Neural cell (in vitro differentiated cells): ENCODE data around the gene LY6G6C. TPM values are rescaled to one million over a fixed set of nuclear protein-coding genes. Genes with fewer than 3 reads are reported as not detected.

Source experiments
- H2AFZ ChIP-seq: fragments of 200-600, 300-800 bp; sonication (generic), shearing (Covaris generic); 2 replicates; pipeline ENCODE4 v1.6.0; 2014; ENCODE audit warnings: low read depth, mild to moderate bottlenecking, antibody characterized with exemption, low read length, moderate library complexity
- H3F3A ChIP-seq: fragments of 200-600 bp; shearing (Covaris generic); 2 replicates; pipeline ENCODE4 v1.6.1; 2016; ENCODE audit warnings: mild to moderate bottlenecking, moderate library complexity, mixed read lengths, antibody characterized with exemption, low read length; ENCODE audit not compliant: insufficient read depth, poor library complexity, severe bottlenecking
- H3K27ac ChIP-seq: fragments of 200-600, 300-800 bp; sonication (generic), shearing (Covaris generic); 2 replicates; pipeline ENCODE4 v1.5.1; 2014; ENCODE audit warnings: mild to moderate bottlenecking, low read length, moderate library complexity
- H3K27me3 ChIP-seq: fragments of 300-800, 200-600 bp; sonication (generic), shearing (Covaris generic); 2 replicates; pipeline ENCODE4 v1.6.0; 2014; ENCODE audit warnings: mild to moderate bottlenecking, low read depth, low read length, moderate library complexity; ENCODE audit not compliant: insufficient read depth
- H3K36me3 ChIP-seq: fragments of 300-800, 200-600 bp; sonication (generic), shearing (Covaris generic); 2 replicates; pipeline ENCODE4 v1.5.1; 2014; ENCODE audit warnings: mild to moderate bottlenecking, antibody characterized with exemption, low read length, moderate library complexity; ENCODE audit not compliant: insufficient read depth
- H3K4me2 ChIP-seq: fragments of 300-800, 200-600 bp; sonication (generic), shearing (Covaris generic); 2 replicates; pipeline ENCODE4 v1.6.0; 2014; ENCODE audit warnings: mild to moderate bottlenecking, low read length
- H3K4me3 ChIP-seq: fragments of 300-800, 200-600 bp; sonication (generic), shearing (Covaris generic); 2 replicates; pipeline ENCODE4 v1.5.1; 2014; ENCODE audit warnings: mild to moderate bottlenecking, low read length, moderate library complexity
- H3K79me2 ChIP-seq: fragments of 200-600 bp; shearing (Covaris generic); replicated peaks from 2 replicates; pipeline ENCODE4 v1.6.0; 2014; ENCODE audit warnings: mild to moderate bottlenecking, low read length, moderate library complexity; ENCODE audit not compliant: insufficient read depth
- H3K9ac ChIP-seq: fragments of 300-800, 200-600 bp; sonication (generic), shearing (Covaris generic); 2 replicates; pipeline ENCODE4 v1.6.1; 2016; ENCODE audit warnings: mild to moderate bottlenecking, low read length, mixed read lengths
- H3K9me2 ChIP-seq: fragments of 200-600 bp; shearing (Covaris generic); 2 replicates; pipeline ENCODE4 v1.6.1; 2016; ENCODE audit warnings: mild to moderate bottlenecking, low read length, mixed read lengths; ENCODE audit not compliant: insufficient read depth
- H3K9me3 ChIP-seq: fragments of 200-600, 300-800 bp; sonication (generic), shearing (Covaris generic); 2 replicates; pipeline ENCODE4 v1.6.1; 2016; ENCODE audit warnings: mild to moderate bottlenecking, mixed run types, low read length, moderate library complexity, mixed read lengths
- H4K20me1 ChIP-seq: fragments of 200-600 bp; shearing (Covaris generic); 2 replicates; pipeline ENCODE4 v1.6.1; 2016; ENCODE audit warnings: mild to moderate bottlenecking, mixed run types; ENCODE audit not compliant: insufficient read depth
- CTCF ChIP-seq: fragments of 450-650 bp; IDR thresholded peaks from 2 replicates; pipeline ENCODE4 v1.5.1; 2014; ENCODE audit warnings: antibody characterized with exemption, mild to moderate bottlenecking, moderate library complexity; ENCODE audit not compliant: poor library complexity, severe bottlenecking
- EP300 ChIP-seq: fragments of 450-650 bp; conservative IDR thresholded peaks from 2 replicates; pipeline ENCODE4 v1.6.1; 2014; ENCODE audit warnings: antibody characterized with exemption, mild to moderate bottlenecking, moderate library complexity; ENCODE audit not compliant: poor library complexity, severe bottlenecking
- EZH2 ChIP-seq: fragments of 200-600, 300-800 bp; shearing (Covaris generic), sonication (generic); IDR thresholded peaks from 2 replicates; pipeline ENCODE4 v1.6.1; 2014; ENCODE audit warnings: antibody characterized with exemption, low read length, borderline replicate concordance, mild to moderate bottlenecking; ENCODE audit not compliant: insufficient read depth, poor library complexity, severe bottlenecking
- MXI1 ChIP-seq: fragments of 450-650 bp; conservative IDR thresholded peaks from 2 replicates; pipeline ENCODE4 v1.6.1; 2014; ENCODE audit warnings: antibody characterized with exemption, mild to moderate bottlenecking; ENCODE audit not compliant: poor library complexity, severe bottlenecking
- POLR2AphosphoS5 ChIP-seq: IDR thresholded peaks from 2 replicates; pipeline ENCODE4 v1.6.1; 2012
- RAD21 ChIP-seq: fragments of 450-650 bp; conservative IDR thresholded peaks from 2 replicates; pipeline ENCODE4 v1.6.1; 2014; ENCODE audit warnings: antibody characterized with exemption, mild to moderate bottlenecking, moderate library complexity
- REST ChIP-seq: IDR thresholded peaks from 2 replicates; pipeline ENCODE4 v1.6.1; 2012; ENCODE audit warnings: borderline replicate concordance
- SMC3 ChIP-seq: fragments of 450-650 bp; conservative IDR thresholded peaks from 2 replicates; pipeline ENCODE4 v1.6.1; 2014; ENCODE audit warnings: antibody characterized with exemption, mild to moderate bottlenecking, moderate library complexity; ENCODE audit not compliant: poor library complexity
- TAF1 ChIP-seq: IDR thresholded peaks from 2 replicates; pipeline ENCODE4 v1.6.1; 2012; ENCODE audit warnings: low read depth
- polyA plus RNA-seq: library from polyadenylated mRNA; depleted of rRNA; stranded (reverse); fragments of >200 nt; gene quantifications from 2 replicates; pipeline ENCODE4 v1.2.3, GENCODE V29; 2014

Gene LY6G6C
- polyA plus RNA-seq, 1 donor from 2014 or later, result 0.88 TPM

- TF ChIP-seq SMC3, result no peak
- TF ChIP-seq MXI1, result no peak
- no peak for TF ChIP-seq CTCF
- TF ChIP-seq TAF1, result no peak
- TF ChIP-seq POLR2AphosphoS5, result no peak
- TF ChIP-seq RAD21, result no peak
- TF ChIP-seq REST, result no peak
- TF ChIP-seq EZH2, result no peak
- no peak for TF ChIP-seq EP300
- H3K4me2 ChIP-seq, result no peak overlapping the region
- H3K27ac ChIP-seq, result no peak overlapping the region
- H3K9ac ChIP-seq, result no peak overlapping the region
- no peak overlapping the region for H2AFZ ChIP-seq
- H3K4me3 ChIP-seq, result no peak overlapping the region
- no peaks in the 10 kb centered on the region for H3K79me2 ChIP-seq
- H3K36me3 ChIP-seq, result no peaks in the 10 kb centered on the region
- H3F3A ChIP-seq, result no peaks in the 10 kb centered on the region
- no peaks in the 10 kb centered on the region for H3K9me3 ChIP-seq
- no peaks in the 10 kb centered on the region for H4K20me1 ChIP-seq
- no peaks in the 10 kb centered on the region for H3K9me2 ChIP-seq
- H3K27me3 ChIP-seq, result no peaks in the 10 kb centered on the region
These were observed 48.3 kb upstream of the LY6G6C start for GRCh38 chr6:31769684-31770371.

- Histone ChIP-seq H3K79me2 (no peaks in the 10 kb centered on the region), H3K4me3 (no peak overlapping the region), H2AFZ (no peak overlapping the region), H3K36me3 (no peaks in the 10 kb centered on the region), H3F3A (no peaks in the 10 kb centered on the region), H3K9ac (no peak overlapping the region), H3K4me2 (no peak overlapping the region), H3K9me3 (no peaks in the 10 kb centered on the region), H3K27me3 (no peaks in the 10 kb centered on the region), H4K20me1 (no peaks in the 10 kb centered on the region), H3K27ac (no peak overlapping the region), H3K9me2 (no peaks in the 10 kb centered on the region)
- no peak for TF ChIP-seq POLR2AphosphoS5
- TF ChIP-seq SMC3, result no peak
These were observed 47.1 kb upstream of the LY6G6C start for GRCh38 chr6:31768363-31769257.
